ENCODE results near the gene CATSPER4.
A peak's percentile ranks its signal among the peaks of the same experiment; 100 is the strongest.
"Not testable (repeated sequence)": the region's sequence is repeated elsewhere in the genome, so short reads cannot be mapped to it uniquely, and the experiment has no call there.

The CATSPER4 gene

DNA sequence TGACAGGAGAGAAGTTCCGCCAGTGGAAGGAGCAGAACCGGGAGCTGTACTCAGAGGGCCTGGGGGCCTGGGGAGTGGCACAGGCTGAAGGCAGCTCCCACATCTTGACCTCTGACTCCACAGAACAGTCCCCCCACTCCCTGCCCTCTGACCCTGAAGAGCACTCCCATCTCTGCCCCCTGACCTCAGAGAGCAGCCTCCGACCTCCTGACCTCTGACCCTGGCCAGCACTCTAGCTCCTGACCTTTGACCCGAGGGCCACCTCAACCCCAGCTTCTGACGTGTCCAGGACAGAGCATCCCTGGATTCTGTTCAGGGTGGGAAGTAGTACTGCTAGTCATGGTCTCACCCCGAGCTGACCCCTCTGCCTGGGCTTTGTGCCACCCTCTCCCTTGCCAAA, 1.1 kb upstream of the CATSPER4 start:
- DNase-seq (ENCODE audit: extremely low read depth in 1 of 2, low read depth in 1 of 2) = no peak

DNA sequence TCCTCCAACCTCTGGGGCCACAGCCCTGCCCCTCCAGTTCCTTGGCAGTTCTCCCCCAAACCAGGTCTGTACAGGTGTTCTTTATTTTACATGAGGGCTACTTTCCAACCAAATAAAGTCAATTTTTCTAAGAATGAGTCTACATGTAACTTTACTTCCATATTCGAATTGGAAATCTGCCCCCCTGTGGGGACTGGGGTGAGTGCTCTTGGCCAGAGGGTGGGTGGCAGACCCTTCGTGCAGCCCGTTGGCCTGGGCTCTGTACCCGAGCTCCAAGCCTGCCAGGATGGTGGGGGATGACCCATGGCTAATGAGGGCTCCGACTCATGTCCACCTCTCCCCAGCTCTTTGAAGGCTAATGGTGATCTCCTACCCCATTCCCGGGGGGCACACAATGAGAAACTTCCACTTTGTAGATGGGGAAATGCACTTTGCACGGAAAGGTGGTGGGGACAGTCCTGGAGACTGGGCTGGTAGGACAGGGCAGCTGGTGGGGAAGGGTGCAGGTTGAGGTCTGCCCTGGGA, 589 bp upstream of the CATSPER4 start:
- no peak for DNase-seq (ENCODE audit: extremely low read depth in 1 of 2, low read depth in 1 of 2)

DNA sequence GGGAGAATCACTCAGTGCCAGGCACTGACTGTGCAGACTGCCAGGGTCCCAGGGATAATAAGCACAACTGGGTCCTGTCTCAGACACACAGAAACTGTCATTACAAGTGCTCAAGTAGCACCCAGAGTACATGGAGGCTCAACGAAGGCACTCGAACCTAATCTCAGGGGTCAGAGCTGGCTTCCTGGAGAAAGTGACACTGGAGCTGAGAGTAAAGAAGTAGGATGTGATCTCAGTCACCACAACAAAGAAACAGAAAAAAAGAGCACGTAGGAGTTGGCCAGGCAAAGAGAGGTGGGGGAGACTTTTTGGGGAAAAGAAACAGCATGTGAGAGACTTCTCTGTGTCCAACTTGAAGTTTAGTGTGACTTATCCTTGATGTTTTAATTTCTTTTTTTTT, 1.3 kb downstream of the CATSPER4 start:
- DNase-seq (ENCODE audit: extremely low read depth in 1 of 2, low read depth in 1 of 2) = no peak

DNA sequence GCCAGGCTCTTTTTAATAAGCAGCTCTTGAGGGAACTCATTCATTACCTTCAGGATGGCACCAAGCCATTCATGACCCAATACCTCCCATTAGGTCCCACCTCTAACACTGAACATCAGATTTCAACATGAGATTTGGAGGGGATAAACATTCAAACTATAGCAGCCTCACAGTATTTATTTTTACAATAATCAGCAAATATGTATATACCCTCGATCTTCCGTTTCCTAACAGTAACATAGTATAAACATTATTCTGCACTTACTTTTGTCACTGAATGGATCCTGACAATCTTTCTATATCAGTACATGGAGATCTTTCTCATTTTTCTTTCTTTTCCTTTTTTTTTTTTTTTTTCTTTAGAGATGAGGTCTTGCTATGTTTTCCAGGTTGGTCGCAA, 5.4 kb downstream of the CATSPER4 start:
- DNase-seq (ENCODE audit: extremely low read depth in 1 of 2, low read depth in 1 of 2) = no peak

DNA sequence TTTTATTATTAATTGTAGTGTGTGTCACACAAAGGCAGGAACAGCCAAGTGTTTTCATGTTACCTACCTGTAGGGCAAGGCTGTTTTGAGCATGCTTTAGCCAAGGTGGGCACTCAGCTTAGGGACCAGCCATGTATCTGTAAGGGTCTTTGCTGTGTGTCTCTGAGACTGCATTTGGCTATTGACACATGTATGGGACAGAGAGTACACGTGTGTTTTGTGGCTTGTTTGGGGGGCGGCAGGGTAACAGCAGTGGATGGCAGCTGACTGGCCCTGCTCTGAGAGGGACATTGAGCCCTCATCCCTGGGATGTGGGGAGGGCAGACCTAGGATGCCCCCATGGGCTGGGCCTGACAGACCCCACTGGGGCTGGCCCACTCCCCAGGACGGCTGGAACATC, 6.9 kb downstream of the CATSPER4 start:
- DNase-seq (ENCODE audit: extremely low read depth in 1 of 2, low read depth in 1 of 2) = no peak

DNA sequence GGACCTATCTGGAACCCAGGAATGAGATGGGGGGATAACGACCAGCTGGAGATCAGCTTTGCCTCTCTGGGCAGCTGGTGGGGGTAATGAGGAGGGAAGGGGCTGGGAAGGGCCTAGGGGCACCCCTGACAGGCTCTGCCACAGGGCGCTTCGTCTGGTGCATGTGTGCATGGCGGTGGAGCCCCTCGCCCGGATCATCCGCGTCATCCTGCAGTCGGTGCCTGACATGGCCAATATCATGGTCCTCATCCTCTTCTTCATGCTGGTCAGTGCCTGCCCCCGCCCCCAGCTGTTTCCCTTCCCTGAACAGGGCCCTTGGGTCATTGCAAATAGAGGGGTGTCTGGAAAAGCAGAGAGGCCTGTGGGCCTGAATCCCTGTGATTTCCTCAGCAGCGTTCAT, 7.4 kb downstream of the CATSPER4 start:
- no peak for DNase-seq (ENCODE audit: extremely low read depth in 1 of 2, low read depth in 1 of 2)

DNA sequence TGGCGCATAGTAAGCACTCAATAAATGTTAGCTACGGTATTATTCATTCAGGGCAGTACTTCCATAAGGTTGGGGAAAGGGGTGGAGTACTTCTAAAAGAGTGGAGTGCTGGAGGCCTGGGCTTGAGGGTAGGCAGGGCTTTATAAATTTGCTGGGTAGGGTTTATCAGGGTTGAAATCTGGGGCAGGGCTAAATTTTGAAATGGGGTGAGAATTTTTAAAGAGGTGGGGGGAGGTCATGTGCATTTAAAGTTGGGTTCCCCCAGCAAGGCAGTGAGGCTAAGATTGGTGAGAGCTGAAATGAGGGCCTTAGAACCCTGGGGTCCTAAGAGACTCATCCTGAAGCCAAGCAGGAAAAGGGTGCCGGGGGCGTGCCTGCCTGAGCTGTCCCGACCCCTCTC, 10.0 kb downstream of the CATSPER4 start:
- DNase-seq (ENCODE audit: extremely low read depth in 1 of 2, low read depth in 1 of 2) = no peak

DNA sequence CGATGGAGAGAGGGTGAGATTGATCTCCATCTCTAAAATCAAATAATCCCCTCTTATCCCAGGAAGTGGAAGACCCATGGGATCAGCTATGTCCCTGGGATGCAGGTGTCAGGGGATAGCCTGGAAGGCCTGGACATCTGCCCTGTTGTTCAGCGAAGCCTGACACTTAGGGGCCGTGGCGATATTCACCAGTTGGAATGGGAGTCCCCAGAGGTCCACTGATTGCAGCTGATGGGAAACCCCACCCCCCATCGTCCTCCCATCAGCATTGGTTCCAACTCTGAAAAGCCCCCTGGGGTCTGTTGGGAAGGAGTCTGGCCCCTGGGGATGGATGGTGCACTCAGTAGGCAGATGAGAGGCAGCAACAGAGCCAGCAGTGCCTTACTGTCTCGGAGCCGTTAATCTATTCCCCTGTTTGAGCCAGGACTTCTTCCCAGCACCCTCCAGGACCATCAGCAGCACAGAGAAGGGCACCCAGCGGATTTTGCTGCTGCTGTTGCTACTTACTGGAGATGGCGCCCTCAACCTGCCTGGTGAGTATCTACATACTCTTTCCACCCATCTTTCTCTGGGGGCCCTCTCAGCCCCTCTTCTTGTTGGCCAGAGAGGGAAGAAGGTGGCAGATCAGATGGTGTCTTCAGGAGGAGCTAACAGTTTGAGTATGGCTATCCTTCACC, 13.4 kb downstream of the CATSPER4 start:
- no peak for DNase-seq (ENCODE audit: extremely low read depth in 1 of 2, low read depth in 1 of 2)

DNA sequence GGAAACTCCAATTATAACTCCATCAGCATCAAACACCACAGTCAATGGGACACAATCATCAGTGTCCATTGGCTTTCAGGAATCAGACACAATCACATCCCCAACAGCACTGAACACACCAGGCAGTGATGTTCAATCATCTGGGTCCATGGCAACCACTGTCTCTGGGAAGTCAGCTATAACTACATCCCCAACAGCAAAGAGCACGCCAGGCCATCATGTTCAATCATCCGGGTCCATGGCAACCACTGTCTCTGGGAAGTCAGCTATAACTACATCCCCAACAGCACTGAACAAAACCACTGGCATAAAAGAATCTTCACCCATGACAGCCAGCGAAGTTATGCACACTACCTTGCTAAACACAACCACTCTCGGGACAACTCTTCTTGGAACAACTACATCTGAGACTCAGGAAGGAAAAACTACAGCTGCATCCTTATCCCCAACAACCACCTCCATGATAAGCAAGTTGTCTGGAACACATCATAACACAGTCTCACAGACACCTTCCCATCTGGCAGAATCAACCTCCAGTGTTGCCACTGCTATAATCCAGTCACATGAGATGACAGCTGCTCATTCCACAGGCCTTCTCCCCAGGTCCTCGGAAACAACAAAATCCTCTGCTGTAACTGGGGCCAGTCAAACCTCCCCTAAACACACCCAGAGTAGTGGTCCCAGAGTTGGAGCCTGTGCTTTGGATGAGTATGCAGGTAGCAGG, 19.9 kb downstream of the CATSPER4 start:
- DNase-seq (ENCODE audit: extremely low read depth in 1 of 2, low read depth in 1 of 2) = no peak

DNA sequence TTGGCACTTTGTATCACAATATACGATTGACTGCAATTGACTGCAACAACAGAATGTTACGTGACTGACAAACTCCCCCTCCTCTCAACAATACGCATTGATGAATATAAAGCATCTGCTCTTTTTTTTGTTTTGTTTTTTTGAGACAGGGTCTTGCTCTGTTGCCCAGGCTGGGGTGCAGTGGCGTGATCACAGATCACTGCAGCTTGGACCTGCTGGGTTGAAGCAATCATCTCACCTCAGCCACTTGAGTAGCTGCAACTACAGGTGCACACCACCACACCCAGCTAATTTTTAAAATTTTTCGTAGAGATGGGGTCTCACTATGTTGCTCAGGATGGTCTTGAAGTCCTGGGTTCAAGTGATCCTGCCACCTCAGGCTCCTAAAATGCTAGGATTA, 22.3 kb downstream of the CATSPER4 start:
- no peak for DNase-seq (ENCODE audit: extremely low read depth in 1 of 2, low read depth in 1 of 2)

DNA sequence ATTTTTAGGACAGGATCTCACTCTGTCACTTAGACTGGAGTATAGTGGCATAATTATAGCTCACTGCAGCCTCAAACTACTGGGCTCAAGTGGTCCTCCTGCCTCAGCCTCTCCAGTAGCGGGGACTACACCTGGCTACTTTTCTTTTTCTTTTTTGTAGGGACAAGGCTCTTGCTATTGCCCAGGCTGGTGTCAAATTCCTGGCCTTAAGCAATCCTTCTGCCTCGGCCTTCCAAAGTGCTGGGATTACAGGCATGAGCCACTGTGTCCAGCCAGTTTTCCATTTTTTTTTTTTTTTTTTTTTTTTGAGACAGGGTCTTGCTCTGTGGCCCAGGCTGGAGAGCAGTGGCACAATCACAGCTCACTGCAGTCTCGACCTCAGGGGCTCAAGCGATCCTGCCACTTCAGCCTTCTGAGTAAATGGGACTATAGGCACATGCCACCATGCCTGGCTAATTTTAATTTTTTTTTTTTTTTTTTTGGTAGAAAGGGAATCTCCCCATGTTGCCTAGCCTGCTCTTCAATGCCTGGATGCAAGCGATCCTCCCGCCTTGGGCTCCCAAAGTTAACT, 23.0 kb downstream of the CATSPER4 start:
- DNase-seq (ENCODE audit: extremely low read depth in 1 of 2, low read depth in 1 of 2) = no peak

DNA sequence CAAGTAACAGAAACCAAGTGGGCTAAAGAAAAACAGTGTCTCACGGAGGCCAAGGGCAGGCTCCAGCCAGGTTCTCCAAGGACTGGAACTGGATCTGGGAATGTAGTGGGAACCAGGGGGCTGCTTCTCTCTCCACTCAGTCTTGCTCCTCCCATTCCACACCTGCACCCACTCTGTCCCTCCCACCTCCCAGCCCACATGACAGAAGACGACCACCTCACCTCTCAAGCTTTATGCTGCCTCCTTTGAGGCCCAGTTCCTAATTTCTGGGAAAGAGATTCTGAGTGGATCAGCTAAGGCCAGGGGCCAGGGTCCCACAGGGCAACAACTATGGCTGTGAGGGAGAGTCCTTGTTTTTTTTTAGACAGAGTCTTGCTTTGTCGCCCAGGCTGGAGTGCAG, 24.8 kb downstream of the CATSPER4 start:
- no peak for DNase-seq (ENCODE audit: extremely low read depth in 1 of 2, low read depth in 1 of 2)

DNA sequence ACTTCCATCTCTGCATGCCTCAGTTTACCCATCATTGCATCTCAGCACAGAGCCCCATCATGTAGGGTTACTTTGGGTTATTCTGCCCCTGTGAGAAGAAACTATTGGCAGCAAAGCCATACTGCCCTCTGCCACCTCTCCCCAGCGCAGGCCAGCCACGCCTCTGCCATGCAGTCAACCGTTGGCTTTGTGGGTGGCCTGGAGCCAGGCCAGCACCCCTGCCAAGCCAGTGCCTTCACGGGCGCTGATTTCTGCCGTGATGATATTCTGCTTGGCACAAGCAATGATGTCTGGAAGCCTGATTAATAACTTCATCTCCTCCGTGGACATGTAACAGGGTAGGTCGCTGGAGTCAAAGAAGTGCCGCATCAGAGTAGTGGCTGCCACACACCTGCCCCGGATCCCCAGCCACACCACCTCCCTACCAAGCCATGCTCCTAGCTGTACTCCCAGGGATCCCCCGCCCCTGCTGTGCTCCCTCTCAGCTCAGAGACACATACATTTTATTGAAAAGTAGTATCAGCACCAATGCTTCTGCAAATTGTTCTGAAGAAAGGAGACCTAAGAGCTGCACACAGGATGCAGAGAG, 28.6 kb downstream of the CATSPER4 start:
- DNase-seq (ENCODE audit: extremely low read depth in 1 of 2, low read depth in 1 of 2) = no peak

DNA sequence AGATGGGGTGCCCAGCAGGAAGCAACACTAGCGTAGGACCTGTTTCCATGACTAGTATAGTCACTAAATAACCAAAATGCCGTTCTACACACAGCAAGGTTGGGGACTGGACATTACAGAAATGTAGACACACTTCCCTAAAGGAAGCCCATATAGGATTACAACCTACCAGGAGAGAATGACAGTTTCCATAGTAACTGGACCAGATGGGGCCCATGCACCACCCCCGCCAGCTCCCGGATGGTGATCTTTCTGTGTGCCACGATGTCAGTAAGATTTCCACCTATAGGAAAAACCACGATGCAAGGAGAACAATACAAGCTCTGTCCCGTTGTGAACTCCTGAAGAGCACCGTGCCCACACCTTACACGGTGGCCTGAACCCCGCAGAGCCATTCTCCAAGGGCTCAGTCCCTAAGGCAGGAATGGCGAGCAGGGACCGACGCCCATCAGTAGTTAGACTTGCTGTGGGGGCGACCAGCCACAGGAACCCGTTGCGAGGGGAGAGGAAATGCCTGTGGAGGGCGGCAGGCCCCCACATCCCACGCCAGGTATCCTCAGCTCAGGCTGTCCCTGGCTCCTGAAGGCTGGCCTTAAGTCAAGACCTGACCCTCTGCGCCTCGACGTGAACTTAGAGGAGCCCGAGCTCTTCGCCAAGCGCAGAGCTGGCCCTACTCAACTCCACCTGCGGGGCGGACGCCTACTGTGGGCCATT, 30.0 kb downstream of the CATSPER4 start:
- no peak for DNase-seq (ENCODE audit: extremely low read depth in 1 of 2, low read depth in 1 of 2)

DNA sequence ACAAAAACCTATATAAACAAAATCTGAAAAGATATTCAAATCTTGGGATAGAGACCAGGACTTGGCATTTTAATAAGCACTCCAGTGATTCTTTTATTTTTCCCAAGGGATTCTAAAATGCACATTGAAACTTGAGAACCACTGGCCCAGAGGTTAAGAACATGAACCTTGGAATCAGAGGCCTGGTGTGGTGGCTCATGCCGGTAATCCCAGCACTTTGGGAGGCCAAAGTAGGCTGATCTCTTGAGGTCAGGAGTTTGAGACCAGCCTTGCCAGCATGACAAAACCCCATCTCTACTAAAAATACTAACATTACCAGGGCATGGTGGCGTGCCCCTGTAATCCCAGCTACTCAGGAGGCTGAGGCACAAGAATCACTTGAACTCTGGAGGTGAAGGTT, 30.7 kb downstream of the CATSPER4 start:
- no peak for DNase-seq (ENCODE audit: extremely low read depth in 1 of 2, low read depth in 1 of 2)

DNA sequence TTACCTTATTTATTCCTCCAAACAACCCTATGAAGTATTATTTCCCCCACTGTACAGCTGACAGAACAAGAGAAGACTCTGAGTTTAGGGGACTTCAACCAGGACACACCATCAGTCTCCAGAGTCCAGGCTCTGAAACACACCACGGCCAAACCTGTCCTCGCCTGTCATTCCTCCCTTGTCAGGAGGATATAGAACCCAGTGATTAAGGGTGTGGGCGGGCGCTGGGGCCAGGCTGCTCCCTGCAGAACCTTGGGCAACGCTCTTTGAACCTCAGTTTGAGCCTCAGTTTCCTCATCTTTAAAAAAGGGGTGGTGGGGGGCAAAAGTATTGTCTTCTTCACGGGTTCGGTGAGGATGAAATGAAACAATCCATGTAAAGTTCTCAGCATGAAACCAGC, 34.2 kb downstream of the CATSPER4 start:
- DNase-seq (ENCODE audit: extremely low read depth in 1 of 2, low read depth in 1 of 2) = no peak

DNA sequence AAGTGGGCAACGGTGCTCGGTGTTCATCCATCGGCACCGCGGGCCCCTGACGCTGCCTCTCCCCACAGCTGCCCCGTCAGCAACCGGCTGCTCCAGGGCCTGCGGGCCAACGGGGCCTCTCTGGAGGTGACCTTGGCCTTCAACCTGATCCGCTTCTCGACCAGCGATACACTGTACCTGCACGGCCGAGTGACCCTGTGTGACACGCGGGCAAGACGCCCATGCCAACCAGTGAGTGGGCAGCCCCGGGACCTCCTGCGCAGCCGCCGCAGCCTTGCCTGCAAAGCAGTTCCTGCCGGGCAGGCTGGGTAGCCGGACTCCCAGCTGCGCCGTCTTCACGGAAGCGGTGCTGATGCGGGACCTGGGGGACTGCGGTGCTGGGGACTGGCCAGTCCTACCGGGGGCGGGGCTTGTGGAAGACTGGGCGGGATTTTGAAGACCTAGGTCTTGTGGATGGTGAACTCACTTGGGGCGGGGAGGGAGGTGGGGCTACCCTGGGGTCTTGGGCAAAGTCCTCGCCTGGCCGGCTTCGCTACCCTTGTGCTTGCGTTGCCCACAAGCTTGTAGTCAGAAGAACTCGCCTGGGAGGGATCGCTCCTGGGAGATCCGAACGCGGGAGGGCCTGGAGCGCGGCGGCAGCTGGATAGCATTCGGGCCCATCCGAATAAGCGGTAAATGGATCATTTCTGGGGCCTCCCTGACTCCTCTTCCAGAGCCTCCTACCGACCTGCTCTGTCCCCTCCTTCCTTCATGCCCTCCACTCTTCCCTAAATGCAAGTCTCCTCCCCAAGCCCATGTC, 34.8 kb downstream of the CATSPER4 start:
- DNase-seq (ENCODE audit: extremely low read depth in 1 of 2, low read depth in 1 of 2) = peak; percentile 16 to 47

DNA sequence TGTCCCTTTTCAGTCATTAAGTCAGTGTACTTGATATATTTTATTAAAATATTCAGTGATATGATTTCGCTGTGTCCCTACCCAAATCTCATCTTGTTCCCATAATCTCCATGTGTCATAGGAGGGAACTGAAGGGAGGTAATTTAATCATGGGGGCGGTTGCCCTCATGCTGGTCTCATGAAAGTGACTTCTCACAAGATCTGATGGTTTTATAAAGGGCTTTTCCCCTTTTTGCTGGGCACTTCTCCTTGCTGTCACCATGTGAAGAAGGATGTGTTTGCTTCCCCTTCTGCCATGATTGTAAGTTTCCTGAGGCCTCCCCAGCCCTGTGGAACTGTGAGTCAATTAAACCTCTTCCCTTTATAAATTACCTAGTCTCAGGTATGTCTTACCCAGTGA, 40.3 kb downstream of the CATSPER4 start:
- DNase-seq (ENCODE audit: extremely low read depth in 1 of 2, low read depth in 1 of 2) = not testable (repeated sequence)

DNA sequence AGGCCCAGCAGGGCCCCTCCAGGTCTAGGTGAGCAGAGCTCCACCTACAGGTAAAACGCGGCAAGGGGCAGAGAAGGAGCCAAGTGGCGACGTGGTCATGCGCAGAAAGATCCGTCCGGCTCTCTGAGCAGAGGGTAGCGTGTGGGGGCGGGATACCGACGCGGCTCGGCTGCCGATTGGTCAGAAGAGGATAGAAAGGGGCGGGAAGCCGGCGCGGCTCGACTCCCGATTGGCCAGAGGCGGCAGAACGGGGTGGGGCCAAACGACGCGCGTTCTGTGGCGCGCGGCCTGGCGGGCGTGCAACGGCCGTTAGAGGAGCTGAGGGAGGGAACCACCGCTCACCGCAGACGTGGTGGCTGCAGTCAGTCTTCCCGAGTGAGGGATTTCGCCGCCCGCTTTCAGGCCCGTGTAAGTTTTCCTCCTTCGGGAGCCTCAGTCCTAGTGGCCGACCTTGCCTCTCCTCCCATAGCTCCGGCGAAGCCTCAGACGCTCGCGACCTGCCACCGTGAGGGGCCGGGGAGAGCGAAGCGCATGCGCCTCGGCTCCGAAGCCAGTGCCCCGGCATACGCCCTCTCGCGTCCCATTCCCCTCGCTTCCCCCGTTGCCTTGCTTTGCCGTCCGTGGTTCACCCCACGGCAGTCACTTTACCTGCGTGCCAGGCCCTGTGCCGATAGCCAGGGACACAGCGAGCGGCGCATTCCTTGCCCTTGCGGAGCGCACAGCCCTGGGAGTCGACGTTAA, 43.7 kb downstream of the CATSPER4 start, which contains the start of gene CEP85:
CEP85 (plus strand) TSS at position 298 of the 741 bp plus-strand sequence. CDS start 5,584 bp downstream, outside the sequence.
- peak; percentile 95 to 98 for DNase-seq (ENCODE audit: extremely low read depth in 1 of 2, low read depth in 1 of 2)
